ENCODE measurements around the gene SNX10. TPM values are rescaled to one million over a fixed set of nuclear protein-coding genes. Genes with fewer than 3 reads are reported as not detected.

The SNX10 gene
- total and polyA plus RNA-seq, 2 of the 4 experiments (the other 2 are of a cell fraction), result not detected

DNA sequence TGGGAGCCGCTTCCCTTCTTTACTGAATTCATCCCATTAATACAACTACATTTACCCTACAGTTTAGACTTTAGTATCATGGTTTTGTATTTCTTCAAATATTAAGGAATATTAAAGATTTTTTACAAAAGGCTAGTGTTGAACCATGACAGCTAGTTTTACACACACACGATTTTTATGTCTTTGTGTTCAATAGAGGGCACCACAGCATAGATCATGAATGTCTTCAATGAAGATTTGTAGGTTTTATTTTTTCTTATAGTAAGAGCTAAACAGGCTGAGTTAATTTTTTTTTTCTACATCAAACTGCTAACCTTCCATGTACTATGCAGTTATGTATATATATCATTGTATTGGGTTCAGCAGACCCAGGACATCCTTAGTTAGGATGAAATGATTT lies 76.9 kb downstream of the SNX10 start:
- no peak overlapping the region for H4K91ac ChIP-seq (ENCODE audit: insufficient read depth, low read depth, low read length)
- no peak overlapping the region for H2BK15ac ChIP-seq (ENCODE audit: low read depth, low read length)
- in situ Hi-C loops (cut with MboI; ENCODE audit: low sequenced_read_pairs) (loop anchor here (5.0 to 10.0 kb wide), 4 partner anchors 274 to 789 kb away; partner anchors contain the start of gene HOXA7), intact Hi-C loops (cut with micrococcal nuclease) (loop anchor here (5.0 kb wide), 1 partner anchor 171 kb away; no protein-coding TSS in a partner anchor), dilution Hi-C loops (cut with HindIII; ENCODE audit: low sequenced_read_pairs, unreplicated experiment) (no loop called here)
- WGBS, 2 experiments (ENCODE audit: extremely low coverage in 2 of 2, insufficient read length in 1 of 2), result no CpG with 5 or more reads among the region's 2 CpGs
- H3K18ac ChIP-seq (ENCODE audit: low read depth, low read length), result no peak overlapping the region
- H3K27ac ChIP-seq (ENCODE audit: insufficient read depth, low read length), result no peak overlapping the region
- DNase-seq, result peak; percentile 23
- no peaks in the 10 kb centered on the region for H3K9me1 ChIP-seq (ENCODE audit: insufficient read depth, low read length)
- ATAC-seq (ENCODE audit: low read depth), result no peak
- H2BK5ac ChIP-seq (ENCODE audit: low read depth, low read length, poor library complexity, severe bottlenecking), result no peak overlapping the region
- H3K4ac ChIP-seq (ENCODE audit: low read depth, low read length), result no peak overlapping the region
- no peaks in the 10 kb centered on the region for H3K9me3 ChIP-seq (ENCODE audit: control insufficient read depth, insufficient read depth, low read length)
- TF ChIP-seq RAD21 (IDR thresholded peaks at IDR 0.05; ENCODE audit: low read length) (0 out of 2 replicates have a peak, but pooled peaks have one; percentile 12), NFE2L2 (IDR thresholded peaks at IDR 0.05; ENCODE audit: low read depth, low read length) (no peak), SMC3 (IDR thresholded peaks at IDR 0.05; ENCODE audit: low read depth, low read length) (no peak), CTCF (conservative IDR thresholded peaks at IDR 0.05; ENCODE audit: low read depth, low read length) (no peak; the same call in 1 of the 2 replicates)
- H4K8ac ChIP-seq (ENCODE audit: low read depth in 2 of 2, low read length in 2 of 2), result no peak overlapping the region
- no peak overlapping the region for H2AK9ac ChIP-seq (replicated peaks; ENCODE audit: low read depth, low read length, poor library complexity)
- no peaks in the 10 kb centered on the region for H3K4me1 ChIP-seq (ENCODE audit: control insufficient read depth, insufficient read depth, low read length)
- BruUV-seq (replicated peaks), result no TSS peak
- H2BK20ac ChIP-seq (ENCODE audit: low read depth, low read length), result no peak overlapping the region
- H3K14ac ChIP-seq (replicated peaks; ENCODE audit: low read depth, low read length), result no peak overlapping the region
- no peak overlapping the region for H3K56ac ChIP-seq (ENCODE audit: extremely low read depth, insufficient read depth, low read length)
- ChIA-PET CTCF (interaction anchor here (0.6 to 2.9 kb wide), 9 partner anchors 9 to 810 kb away, joined by 5 to 33 read pairs (median 8); partner anchors contain the start of gene HOXA5), POLR2A (ENCODE audit: unreplicated experiment) (no interaction called here)
- no peak overlapping the region for H2BK120ac ChIP-seq (ENCODE audit: low read depth, low read length)
- no peak overlapping the region for H2AFZ ChIP-seq (replicated peaks; ENCODE audit: low read length, poor library complexity)
- H2AK5ac ChIP-seq (ENCODE audit: low read depth, low read length), result no peak overlapping the region
- H3K36me3 ChIP-seq (ENCODE audit: control insufficient read depth, insufficient read depth, low read length), result no peaks in the 10 kb centered on the region
- H4K20me1 ChIP-seq (ENCODE audit: insufficient read depth, low read length), result no peaks in the 10 kb centered on the region
- no peak overlapping the region for H3K9ac ChIP-seq (ENCODE audit: low read depth, low read length)
- no peak overlapping the region for H3K4me2 ChIP-seq (ENCODE audit: low read depth, low read length)
- no peak overlapping the region for H3K4me3 ChIP-seq (ENCODE audit: insufficient read depth, low read depth, low read length)
- H3K79me1 ChIP-seq (ENCODE audit: low read depth in 1 of 2, low read length in 2 of 2), result no peaks in the 10 kb centered on the region
- no peak overlapping the region for H3K23ac ChIP-seq (ENCODE audit: low read depth, low read length)
- peaks cover 16% of the 10 kb centered on the region for H3K27me3 ChIP-seq (ENCODE audit: control insufficient read depth, insufficient read depth, low read length)
- no peak overlapping the region for H4K5ac ChIP-seq (ENCODE audit: low read depth, low read length)

Measured in IMR-90 (cell line).